ENCODE results near the gene ATIC. TPM values are rescaled to one million over a fixed set of nuclear protein-coding genes. Genes with fewer than 3 reads are reported as not detected.
"Not testable (repeated sequence)": the region's sequence is repeated elsewhere in the genome, so short reads cannot be mapped to it uniquely, and the experiment has no call there.

Gene ATIC
- polyA plus RNA-seq, 1 experiment, result 114 TPM

DNA sequence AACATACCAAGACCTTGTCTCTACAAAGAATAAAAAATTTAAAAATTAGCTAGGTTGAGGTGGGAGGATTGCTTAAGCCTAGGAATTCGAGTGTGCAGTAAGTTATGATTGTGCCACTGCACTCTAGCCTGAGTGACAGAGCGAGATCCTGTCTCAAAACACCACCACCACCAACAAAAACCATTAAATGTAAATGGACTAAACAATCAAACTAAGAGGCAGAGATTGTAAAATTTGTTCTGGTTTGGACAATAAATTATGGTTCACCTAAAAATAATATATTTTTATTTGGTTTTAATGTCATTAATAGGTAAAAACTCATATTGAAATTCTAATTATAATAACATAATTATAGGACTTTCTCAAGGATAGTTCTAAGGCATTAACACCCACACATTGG, 9.9 kb upstream of the ATIC start:
- TF ChIP-seq, protein P1, sequence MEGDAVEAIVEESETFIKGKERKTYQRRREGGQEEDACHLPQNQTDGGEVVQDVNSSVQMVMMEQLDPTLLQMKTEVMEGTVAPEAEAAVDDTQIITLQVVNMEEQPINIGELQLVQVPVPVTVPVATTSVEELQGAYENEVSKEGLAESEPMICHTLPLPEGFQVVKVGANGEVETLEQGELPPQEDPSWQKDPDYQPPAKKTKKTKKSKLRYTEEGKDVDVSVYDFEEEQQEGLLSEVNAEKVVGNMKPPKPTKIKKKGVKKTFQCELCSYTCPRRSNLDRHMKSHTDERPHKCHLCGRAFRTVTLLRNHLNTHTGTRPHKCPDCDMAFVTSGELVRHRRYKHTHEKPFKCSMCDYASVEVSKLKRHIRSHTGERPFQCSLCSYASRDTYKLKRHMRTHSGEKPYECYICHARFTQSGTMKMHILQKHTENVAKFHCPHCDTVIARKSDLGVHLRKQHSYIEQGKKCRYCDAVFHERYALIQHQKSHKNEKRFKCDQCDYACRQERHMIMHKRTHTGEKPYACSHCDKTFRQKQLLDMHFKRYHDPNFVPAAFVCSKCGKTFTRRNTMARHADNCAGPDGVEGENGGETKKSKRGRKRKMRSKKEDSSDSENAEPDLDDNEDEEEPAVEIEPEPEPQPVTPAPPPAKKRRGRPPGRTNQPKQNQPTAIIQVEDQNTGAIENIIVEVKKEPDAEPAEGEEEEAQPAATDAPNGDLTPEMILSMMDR (IDR thresholded peaks at IDR 0.05; ENCODE audit: low read depth, low read length), result no peak
- Histone ChIP-seq H3K27ac (ENCODE audit: low read depth, low read length) (no peak overlapping the region), H3K9me3 (ENCODE audit: control insufficient read depth, insufficient read depth, low read length) (peaks cover 2% of the 10 kb centered on the region; the same call in 1 of the 2 replicates), H3K27me3 (ENCODE audit: control insufficient read depth, insufficient read depth, low read length) (no peaks in the 10 kb centered on the region), H3K4me3 (ENCODE audit: low read depth, low read length) (no peak overlapping the region)
- POLR2A ChIA-PET, result no interaction called here
- DNase-seq (ENCODE audit: low read depth, low spot score), result no peak
- CTCF ChIA-PET, result interaction anchor here (0.6 kb wide), 1 partner anchor 32 kb away, joined by 4 read pairs; no protein-coding TSS in a partner anchor

DNA sequence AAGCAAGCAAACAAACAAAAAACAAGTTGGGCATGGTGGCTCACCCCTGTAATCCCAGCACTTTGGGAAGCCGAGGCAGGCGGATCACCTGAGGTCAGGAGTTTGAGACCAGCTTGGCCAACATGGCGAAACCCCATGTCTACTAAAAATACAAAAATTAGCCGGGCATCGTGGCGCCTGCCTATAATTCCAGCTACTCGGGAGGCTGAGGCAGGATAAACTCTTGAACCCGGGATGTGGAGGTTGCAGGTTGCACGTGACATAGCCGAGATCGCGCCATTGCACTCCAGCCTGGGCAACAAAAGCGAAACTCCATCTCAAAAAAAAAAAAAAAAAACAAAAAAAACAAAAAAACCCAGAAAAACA, 617 bp upstream of the ATIC start:
- DNase-seq (ENCODE audit: low read depth, low spot score); CTCF ChIA-PET; H3K27me3 ChIP-seq (ENCODE audit: control insufficient read depth, insufficient read depth, low read length); H3K9me3 ChIP-seq (ENCODE audit: control insufficient read depth, insufficient read depth, low read length): not testable (repeated sequence)
- POLR2A ChIA-PET, result interaction anchor here (0.6 to 1.8 kb wide), 4 partner anchors 14 to 1108 kb away, joined by 3 to 11 read pairs (median 5); no protein-coding TSS in a partner anchor
- peak overlapping the region; percentile 70 for H3K27ac ChIP-seq (ENCODE audit: low read depth, low read length)
- H3K4me3 ChIP-seq (ENCODE audit: low read depth, low read length), result peak overlapping the region; percentile 84

DNA sequence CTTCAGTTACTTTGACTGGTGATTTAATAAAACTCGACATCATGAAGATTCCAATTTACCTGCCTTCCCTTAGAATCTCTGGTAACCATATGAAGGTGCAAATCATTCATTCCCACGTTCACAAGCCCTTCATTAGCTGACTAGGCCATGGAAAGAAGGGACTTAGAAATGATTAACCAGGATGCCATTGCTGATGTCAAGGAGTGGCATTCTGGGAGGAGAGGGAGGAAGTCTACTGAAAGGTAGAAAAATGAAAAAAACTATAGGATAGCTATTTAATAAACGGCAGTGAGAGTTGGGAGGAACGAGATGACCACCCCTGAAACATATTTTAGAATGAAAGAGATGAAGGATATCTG, 1.4 kb downstream of the ATIC start:
- no peak overlapping the region for H3K4me3 ChIP-seq (ENCODE audit: low read depth, low read length)
- ChIA-PET POLR2A (no interaction called here), CTCF (no interaction called here)
- no peaks in the 10 kb centered on the region for H3K27me3 ChIP-seq (ENCODE audit: control insufficient read depth, insufficient read depth, low read length)
- no peaks in the 10 kb centered on the region for H3K9me3 ChIP-seq (ENCODE audit: control insufficient read depth, insufficient read depth, low read length)
- no peak for DNase-seq (ENCODE audit: low read depth, low spot score)
- no peak overlapping the region for H3K27ac ChIP-seq (ENCODE audit: low read depth, low read length)
- TF ChIP-seq, protein P1 (IDR thresholded peaks at IDR 0.05; ENCODE audit: low read depth, low read length), result no peak

DNA sequence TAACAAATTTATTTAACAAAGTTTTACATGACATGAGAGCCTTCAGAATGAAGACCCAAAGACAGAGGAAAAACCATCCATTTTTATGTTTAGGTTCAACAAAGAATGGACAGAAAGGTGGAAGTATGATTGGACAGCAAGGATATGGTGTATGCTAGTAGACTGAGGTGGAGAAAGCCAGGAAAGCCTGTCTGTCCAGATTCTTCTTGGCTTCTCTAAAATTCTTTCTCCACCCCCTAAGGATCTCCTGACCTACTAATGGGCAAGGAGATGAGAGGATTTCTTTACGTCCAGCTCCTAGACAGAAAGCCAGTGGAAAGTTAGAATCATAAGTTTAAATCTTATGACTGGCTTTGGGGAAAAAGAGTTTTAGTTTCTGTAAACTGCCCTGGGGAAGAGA, 3.0 kb downstream of the ATIC start:
- POLR2A ChIA-PET, result no interaction called here

DNA sequence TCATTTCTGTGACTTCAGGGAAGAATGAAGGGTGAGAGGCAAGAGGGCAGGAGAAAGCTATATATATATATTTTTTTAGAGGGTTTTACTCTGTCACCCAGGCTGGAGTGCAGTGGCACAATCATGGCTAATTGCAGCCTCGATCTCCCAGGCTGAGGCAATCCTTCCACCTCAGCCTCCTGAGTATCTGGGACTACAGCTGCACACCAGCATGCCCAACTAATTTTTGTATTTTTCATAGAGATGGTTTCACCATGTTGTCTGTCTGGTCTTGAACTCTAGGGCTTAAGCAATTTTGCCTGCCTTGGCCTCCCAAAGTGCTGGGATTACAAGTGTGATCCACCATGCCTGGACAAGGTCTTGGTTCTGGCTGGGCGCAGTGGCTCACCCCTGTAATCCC, 3.4 kb downstream of the ATIC start:
- no peak overlapping the region for H3K4me3 ChIP-seq (ENCODE audit: low read depth, low read length)
- no peak overlapping the region for H3K27ac ChIP-seq (ENCODE audit: low read depth, low read length)
- TF ChIP-seq, protein P1 (IDR thresholded peaks at IDR 0.05; ENCODE audit: low read depth, low read length), result no peak
- no peaks in the 10 kb centered on the region for H3K27me3 ChIP-seq (ENCODE audit: control insufficient read depth, insufficient read depth, low read length)
- ChIA-PET POLR2A (no interaction called here), CTCF (interaction anchor here (0.6 kb wide), 1 partner anchor 45 kb away, joined by 3 read pairs; no protein-coding TSS in a partner anchor)
- no peaks in the 10 kb centered on the region for H3K9me3 ChIP-seq (ENCODE audit: control insufficient read depth, insufficient read depth, low read length)
- DNase-seq (ENCODE audit: low read depth, low spot score), result no peak

More for the DNA sequence above, 3.0 kb downstream of the ATIC start:
- no peaks in the 10 kb centered on the region for H3K9me3 ChIP-seq (ENCODE audit: control insufficient read depth, insufficient read depth, low read length)
- no peak overlapping the region for H3K4me3 ChIP-seq (ENCODE audit: low read depth, low read length)
- no peak for DNase-seq (ENCODE audit: low read depth, low spot score)
- no peaks in the 10 kb centered on the region for H3K27me3 ChIP-seq (ENCODE audit: control insufficient read depth, insufficient read depth, low read length)
- H3K27ac ChIP-seq (ENCODE audit: low read depth, low read length), result no peak overlapping the region
- TF ChIP-seq, protein P1 (IDR thresholded peaks at IDR 0.05; ENCODE audit: low read depth, low read length), result no peak
- CTCF ChIA-PET, result interaction anchor here (0.6 kb wide), 1 partner anchor 45 kb away, joined by 3 read pairs; no protein-coding TSS in a partner anchor

GRCh38 chr2:215316336-215316735, 4.5 kb downstream of the ATIC start:
- ChIA-PET POLR2A (no interaction called here), CTCF (no interaction called here)
- Histone ChIP-seq H3K4me3 (ENCODE audit: low read depth, low read length) (no peak overlapping the region), H3K27ac (ENCODE audit: low read depth, low read length) (no peak overlapping the region), H3K27me3 (ENCODE audit: control insufficient read depth, insufficient read depth, low read length) (no peaks in the 10 kb centered on the region), H3K9me3 (ENCODE audit: control insufficient read depth, insufficient read depth, low read length) (no peaks in the 10 kb centered on the region)
- TF ChIP-seq, protein P1 (IDR thresholded peaks at IDR 0.05; ENCODE audit: low read depth, low read length), result no peak
- DNase-seq (ENCODE audit: low read depth, low spot score), result no peak

Measured in AG04450 (cell line).